GM18870 (cell line): Measurements from ENCODE around the gene OR10H1.
"Not testable (repeated sequence)": the region's sequence is repeated elsewhere in the genome, so short reads cannot be mapped to it uniquely, and the experiment has no call there.

Experiments
- ATAC-seq: cut with Tn5 transposase; IDR thresholded peaks from one replicate; pipeline ENCODE4 v1.9.1; 2021; ENCODE audit warnings: moderate library complexity; ENCODE audit not compliant: unreplicated experiment

Gene OR10H1

GRCh38 chr19:15828611-15829305 lies 13.3 kb upstream of the OR10H1 start:
- ATAC-seq, result not testable (repeated sequence)

DNA sequence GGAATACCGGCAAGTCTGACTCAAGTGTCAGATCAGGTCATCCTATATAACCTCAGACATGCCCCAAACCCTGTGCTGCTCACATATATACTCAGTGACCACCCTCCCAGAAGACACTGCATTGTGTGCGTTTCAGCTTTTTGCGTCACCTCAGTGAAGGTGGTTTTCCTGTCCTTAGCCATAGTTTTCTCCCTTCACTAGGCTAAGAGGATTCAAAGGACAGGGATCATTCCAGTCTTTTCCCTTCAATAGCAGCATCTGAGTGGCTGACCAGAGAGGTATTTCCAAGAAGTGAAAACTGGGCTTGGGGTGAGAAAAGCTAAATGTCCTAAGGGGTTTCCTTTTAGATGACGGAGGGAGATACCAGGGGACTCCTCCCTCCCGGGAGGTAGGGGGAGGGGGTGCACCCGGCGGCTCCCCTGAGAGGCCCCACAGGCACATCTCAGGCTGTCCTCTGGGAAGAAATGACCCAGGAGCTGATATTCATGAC lies 12.7 kb upstream of the OR10H1 start:
- no peak for ATAC-seq

DNA sequence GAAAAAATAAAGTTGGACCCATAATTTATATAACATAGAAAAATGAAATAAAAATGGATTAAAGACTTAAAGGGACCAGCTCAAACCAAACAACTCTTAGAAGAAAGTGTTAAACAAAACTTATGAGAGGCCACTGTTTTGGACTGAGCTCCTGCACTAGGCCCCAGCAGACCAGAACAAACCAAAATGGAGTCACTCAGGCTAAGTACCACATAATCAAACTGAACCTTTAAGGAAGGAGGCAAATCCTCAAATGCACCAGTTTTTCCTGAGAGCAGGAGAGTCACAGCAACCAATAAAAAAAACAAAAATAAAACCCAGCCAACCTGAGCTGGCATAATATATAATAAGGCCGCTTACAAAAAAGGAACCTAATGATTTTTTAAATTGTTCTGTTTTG lies 10.3 kb upstream of the OR10H1 start:
- no peak for ATAC-seq

GRCh38 chr19:15820646-15821045 lies 5.2 kb upstream of the OR10H1 start:
- ATAC-seq, result no peak

DNA sequence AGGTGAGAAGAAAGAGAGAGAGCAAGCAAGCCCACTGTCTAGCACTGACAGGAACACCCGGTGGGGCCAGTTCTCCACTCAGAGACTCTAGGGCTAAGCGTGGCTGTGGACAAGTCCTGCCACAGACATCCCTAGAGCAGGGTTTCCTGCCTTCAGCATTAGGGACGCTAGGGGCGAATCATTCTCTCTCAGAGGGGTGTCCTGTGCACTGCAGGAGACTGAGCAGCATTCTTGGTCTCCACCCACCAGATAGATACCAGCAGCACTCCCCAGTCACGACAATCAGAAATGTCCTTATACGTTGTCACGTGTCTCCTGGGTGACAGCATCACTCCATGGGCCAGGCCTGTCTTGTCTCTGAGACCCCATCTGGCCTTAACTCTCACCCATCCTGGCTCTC lies 1.5 kb downstream of the OR10H1 start:
- no peak for ATAC-seq

DNA sequence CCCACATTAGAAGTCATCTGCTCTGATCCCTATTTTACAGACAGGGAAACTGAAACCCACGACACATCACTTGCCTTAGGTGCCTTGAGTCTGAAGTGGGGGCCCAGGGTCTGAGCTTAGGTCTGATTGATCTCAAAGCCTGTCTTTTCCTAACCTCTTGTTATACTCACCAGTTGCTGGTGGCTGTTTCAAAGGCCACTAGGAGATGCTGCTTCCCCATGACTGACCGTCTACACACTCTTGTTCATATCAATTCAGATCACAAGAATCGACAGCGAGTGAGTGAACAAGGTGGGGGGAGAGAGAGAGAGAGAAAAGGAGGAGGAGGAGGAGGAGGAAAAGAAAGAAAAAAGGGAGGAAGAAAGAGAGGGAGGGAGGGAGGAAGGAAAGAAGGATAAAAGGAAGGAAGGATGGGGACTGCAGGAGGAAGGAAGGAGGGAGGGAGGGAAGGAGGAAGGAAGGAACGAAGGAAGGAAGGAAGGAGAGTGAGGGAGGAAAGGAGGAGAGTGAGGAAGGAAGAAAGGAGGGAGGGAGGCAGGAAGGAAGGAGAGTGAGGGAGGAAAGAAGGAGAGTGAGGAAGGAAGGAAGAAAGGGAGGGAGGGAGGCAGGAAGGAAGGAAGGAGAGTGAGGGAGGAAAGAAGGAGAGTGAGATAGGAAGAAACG lies 3.3 kb downstream of the OR10H1 start:
- ATAC-seq, result no peak

GRCh38 chr19:15811476-15811875 lies 4.0 kb downstream of the OR10H1 start:
- no peak for ATAC-seq

- ATAC-seq, result no peak
These were observed 5.1 kb downstream of the OR10H1 start for GRCh38 chr19:15810335-15810734.

DNA sequence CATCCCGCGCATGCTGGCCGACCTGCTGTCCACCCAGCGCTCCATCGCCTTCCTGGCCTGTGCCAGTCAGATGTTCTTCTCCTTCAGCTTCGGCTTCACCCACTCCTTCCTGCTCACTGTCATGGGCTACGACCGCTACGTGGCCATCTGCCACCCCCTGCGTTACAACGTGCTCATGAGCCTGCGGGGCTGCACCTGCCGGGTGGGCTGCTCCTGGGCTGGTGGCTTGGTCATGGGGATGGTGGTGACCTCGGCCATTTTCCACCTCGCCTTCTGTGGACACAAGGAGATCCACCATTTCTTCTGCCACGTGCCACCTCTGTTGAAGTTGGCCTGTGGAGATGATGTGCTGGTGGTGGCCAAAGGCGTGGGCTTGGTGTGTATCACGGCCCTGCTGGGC lies 21.2 kb downstream of the OR10H1 start:
- not testable (repeated sequence) for ATAC-seq

GRCh38 chr19:15790096-15790495 lies 25.4 kb downstream of the OR10H1 start:
- no peak for ATAC-seq

GRCh38 chr19:15788594-15789270 lies 26.7 kb downstream of the OR10H1 start:
- no peak for ATAC-seq

DNA sequence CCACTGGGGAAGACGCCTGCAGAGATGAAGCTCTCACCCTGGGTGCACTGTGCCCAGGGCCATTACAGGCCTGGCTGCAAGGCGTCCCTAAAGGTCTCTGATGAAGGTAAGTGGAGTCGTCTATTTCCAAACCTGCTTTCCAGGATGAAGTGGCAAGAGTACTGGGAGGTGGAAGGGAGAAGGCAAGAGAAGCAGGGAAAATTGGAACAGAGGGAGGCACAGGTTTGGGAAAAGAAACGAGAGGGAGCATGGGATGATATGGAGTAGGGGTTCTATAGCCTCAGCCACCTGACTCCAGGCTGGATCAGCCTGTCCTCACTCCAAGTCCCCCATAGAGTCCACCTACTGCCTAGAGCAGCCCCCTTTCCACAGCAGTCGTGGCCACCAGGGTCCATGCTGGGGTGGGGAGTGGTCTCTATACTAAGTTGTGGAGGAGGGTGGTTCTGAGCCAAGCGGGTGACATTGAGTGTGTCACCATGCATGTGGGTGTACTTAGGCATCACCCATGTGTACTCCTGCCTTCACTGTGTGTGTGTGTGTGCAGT lies 27.8 kb downstream of the OR10H1 start, which contains the start of gene OR10H5:
Gene OR10H5, plus strand, starts transcription at position 51 of the 545 bp plus-strand sequence. CDS start 6,388 bp downstream, outside the sequence.
- ATAC-seq, result no peak

GRCh38 chr19:15782896-15783295 lies 32.6 kb downstream of the OR10H1 start:
- ATAC-seq, result not testable (repeated sequence)

DNA sequence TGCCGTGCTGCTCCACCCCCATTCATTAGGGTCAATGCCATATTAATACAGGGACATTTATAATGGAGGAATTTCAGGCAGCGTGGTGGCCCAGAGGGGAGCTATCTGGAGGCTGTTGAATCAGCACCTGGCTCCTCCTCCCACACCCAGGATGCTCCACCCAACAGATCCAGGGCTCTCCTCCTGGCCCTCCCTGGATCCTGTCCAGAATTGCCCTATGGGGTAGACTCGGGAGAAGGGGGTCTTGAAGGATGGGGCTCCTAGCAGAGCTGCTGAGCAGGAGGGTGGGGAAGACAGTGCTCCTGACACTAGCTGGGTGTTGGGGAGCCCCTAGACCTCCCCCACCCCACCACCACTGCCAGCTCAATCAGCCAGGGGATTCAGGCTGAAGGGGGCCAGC lies 33.3 kb downstream of the OR10H1 start:
- no peak for ATAC-seq

DNA sequence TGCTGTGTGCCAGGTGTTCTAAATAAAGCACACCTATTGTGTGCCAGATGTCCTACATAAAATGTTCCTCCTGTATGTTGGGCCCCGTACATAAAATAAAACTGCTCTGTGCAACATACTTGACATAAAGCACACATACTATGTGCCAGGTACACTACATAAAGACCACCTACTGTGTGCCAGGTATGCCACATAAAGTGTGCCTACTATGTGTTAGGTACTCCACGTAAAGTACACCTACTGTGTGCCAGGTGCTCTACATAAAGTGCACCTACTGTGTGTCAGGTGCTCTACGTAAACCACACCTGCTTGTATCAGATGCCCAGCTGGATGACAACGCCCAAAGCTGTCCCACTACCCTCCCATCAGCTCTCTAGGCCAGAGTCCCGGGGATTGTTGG lies 33.8 kb downstream of the OR10H1 start:
- no peak for ATAC-seq

GRCh38 chr19:15780610-15781418 lies 34.6 kb downstream of the OR10H1 start:
- ATAC-seq, result no peak

DNA sequence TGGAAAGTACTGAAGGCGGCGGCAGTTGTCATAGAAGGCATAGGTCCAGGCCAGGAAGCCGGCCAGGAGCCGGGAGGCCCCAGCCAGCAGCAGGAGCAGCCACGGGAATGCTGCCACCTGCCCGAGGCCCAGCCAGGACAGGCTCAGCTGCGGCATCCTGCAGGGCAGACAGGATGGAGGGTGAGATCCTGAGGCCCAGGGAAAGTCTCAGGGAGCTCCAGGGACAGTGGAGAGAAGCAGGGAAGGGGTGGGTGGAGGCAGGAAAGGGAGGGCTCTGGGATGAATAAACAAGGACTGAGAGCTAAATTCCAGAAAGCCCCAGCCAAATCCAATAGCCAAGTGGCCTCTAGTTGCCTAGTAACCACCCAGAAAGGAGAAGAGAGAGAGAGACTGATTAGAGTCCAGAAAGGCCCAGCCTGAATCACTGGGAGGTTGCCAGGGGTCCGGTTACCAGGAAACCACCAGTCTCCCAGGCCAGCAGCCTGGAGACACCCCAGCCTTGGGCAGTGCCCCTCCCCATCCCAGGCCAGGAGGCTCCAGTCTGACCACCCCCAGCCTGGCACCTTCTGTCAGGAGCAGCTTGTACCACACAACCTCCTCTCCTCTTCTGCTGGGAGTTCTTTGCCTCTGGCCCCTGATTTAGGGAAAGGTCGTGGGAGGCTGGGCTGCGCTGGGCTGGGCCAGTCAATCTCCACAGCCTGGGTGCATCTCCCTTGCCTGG lies 35.5 kb downstream of the OR10H1 start:
- ATAC-seq, result no peak

GRCh38 chr19:15776991-15777970 lies 38.2 kb downstream of the OR10H1 start:
- ATAC-seq, result no peak

GRCh38 chr19:15776264-15776663 lies 39.2 kb downstream of the OR10H1 start:
- ATAC-seq, result no peak
